SK-N-SH treated with all-trans-retinoic acid at 6 μM for 48 hours (cell line): ENCODE data around the gene SERHL2.
"Not testable (repeated sequence)": the region's sequence is repeated elsewhere in the genome, so short reads cannot be mapped to it uniquely, and the experiment has no call there.

Experiments
- ATAC-seq: fragments of 200-7000 bp; cut with Tn5 transposase; 3 replicates; pipeline ENCODE4 v1.9.1; 2020; ENCODE audit warnings: mild to moderate bottlenecking, moderate library complexity
- ARNTL ChIP-seq: fragments of 450-650 bp; formaldehyde crosslinking; IDR thresholded peaks from 2 replicates; pipeline ENCODE4 v1.5.0; 2020; ENCODE audit warnings: low read depth, mild to moderate bottlenecking, moderate library complexity, borderline replicate concordance
- BACH2 ChIP-seq: fragments of 250-450 bp; sonication (Bioruptor Pico); IDR thresholded peaks from 2 replicates; pipeline ENCODE4 v1.9.0; 2021; ENCODE audit warnings: mild to moderate bottlenecking, borderline replicate concordance
- CSDC2 ChIP-seq: fragments of 250-450 bp; sonication (Bioruptor Pico); IDR thresholded peaks from 2 replicates; pipeline ENCODE4 v1.5.0; 2020; ENCODE audit warnings: mild to moderate bottlenecking, moderate library complexity
- ESRRG ChIP-seq: fragments of 250-450 bp; sonication (Bioruptor Pico); IDR thresholded peaks from 2 replicates; pipeline ENCODE4 v1.6.1; 2021; ENCODE audit warnings: mild to moderate bottlenecking
- GLIS3 ChIP-seq: fragments of 250-450 bp; sonication (Bioruptor Pico); IDR thresholded peaks from 2 replicates; pipeline ENCODE4 v1.5.0; 2020; ENCODE audit warnings: mild to moderate bottlenecking, moderate library complexity
- OSR1 ChIP-seq: fragments of 250-450 bp; sonication (Bioruptor Pico); IDR thresholded peaks from 2 replicates; pipeline ENCODE4 v1.8.0; 2022; ENCODE audit warnings: moderate library complexity, mild to moderate bottlenecking, inconsistent platforms
- PPARA ChIP-seq: fragments of 250-450 bp; sonication (Bioruptor Pico); IDR thresholded peaks from 2 replicates; pipeline ENCODE4 v1.5.0; 2020; ENCODE audit warnings: mild to moderate bottlenecking, borderline replicate concordance
- RARB ChIP-seq: fragments of 250-450 bp; sonication (Bioruptor Pico); IDR thresholded peaks from 2 replicates; pipeline ENCODE4 v1.8.0; 2021; ENCODE audit warnings: mild to moderate bottlenecking, moderate library complexity
- SNAI2 ChIP-seq: fragments of 250-450 bp; sonication (Bioruptor Pico); IDR thresholded peaks from 2 replicates; pipeline ENCODE4 v1.5.0; 2020; ENCODE audit warnings: mild to moderate bottlenecking, moderate library complexity
- TOX ChIP-seq: fragments of 250-450 bp; sonication (Bioruptor Pico); IDR thresholded peaks from 2 replicates; pipeline ENCODE4 v1.8.0; 2021; ENCODE audit warnings: mild to moderate bottlenecking, moderate library complexity, borderline replicate concordance
- ZC3H10 ChIP-seq: fragments of 250-450 bp; sonication (Bioruptor Pico); IDR thresholded peaks from 2 replicates; pipeline ENCODE4 v1.5.1; 2021; ENCODE audit warnings: mild to moderate bottlenecking, moderate library complexity
- ZFP3 ChIP-seq: fragments of 250-450 bp; sonication (Bioruptor Pico); IDR thresholded peaks from 2 replicates; pipeline ENCODE4 v1.5.0; 2020; ENCODE audit warnings: mild to moderate bottlenecking, moderate library complexity
- ZFP30 ChIP-seq: fragments of 450-650 bp; formaldehyde crosslinking; IDR thresholded peaks from 2 replicates; pipeline ENCODE4 v1.5.0; 2022; ENCODE audit warnings: mild to moderate bottlenecking, moderate library complexity
- ZNF565 ChIP-seq: fragments of 450-650 bp; formaldehyde crosslinking; conservative IDR thresholded peaks from 2 replicates; pipeline ENCODE4 v1.5.0; 2020; ENCODE audit warnings: low read depth, mild to moderate bottlenecking, moderate library complexity
- ZNF8 ChIP-seq: fragments of 450-650 bp; formaldehyde crosslinking; IDR thresholded peaks from 2 replicates; pipeline ENCODE4 v1.5.0; 2020; ENCODE audit warnings: mild to moderate bottlenecking, moderate library complexity
- TF ChIP-seq, protein P1 (sequence below): fragments of 250-450 bp; sonication (Bioruptor Pico); IDR thresholded peaks from 2 replicates; pipeline ENCODE4 v1.5.0; 2020; ENCODE audit warnings: mild to moderate bottlenecking, moderate library complexity
- TF ChIP-seq, protein P2 (sequence below): fragments of 250-450 bp; sonication (Bioruptor Pico); IDR thresholded peaks from 2 replicates; pipeline ENCODE4 v1.8.0; 2020; ENCODE audit warnings: mild to moderate bottlenecking, moderate library complexity, borderline replicate concordance
- TF ChIP-seq, protein P3 (sequence below): fragments of 250-450 bp; sonication (Bioruptor Pico); IDR thresholded peaks from 2 replicates; pipeline ENCODE4 v1.8.0; 2021; ENCODE audit warnings: low read depth, mild to moderate bottlenecking, moderate library complexity, borderline replicate concordance

Gene SERHL2

DNA sequence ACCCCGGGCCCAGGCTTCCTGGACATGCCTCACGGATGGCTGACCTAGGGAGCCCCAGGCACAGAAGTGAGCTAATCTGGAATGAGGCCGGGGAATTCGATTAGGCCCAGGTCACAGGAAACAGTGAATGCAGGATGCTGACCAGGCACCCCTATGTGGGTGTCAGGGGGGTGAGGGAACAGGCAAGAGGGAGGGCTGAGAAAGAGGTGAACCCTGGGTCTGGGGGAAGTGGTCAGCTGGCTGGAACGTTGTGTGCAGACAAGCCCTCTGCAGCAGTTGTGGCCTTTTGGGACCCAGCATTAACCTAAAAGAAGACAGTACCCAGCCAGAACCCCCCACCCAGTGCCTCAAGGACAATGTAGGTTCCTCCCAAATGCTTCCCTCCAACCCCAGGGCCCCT lies 8.1 kb downstream of the SERHL2 start:
- no peak for ATAC-seq
- no peak for TF ChIP-seq ZNF8 (CRISPR knock-in tag)

DNA sequence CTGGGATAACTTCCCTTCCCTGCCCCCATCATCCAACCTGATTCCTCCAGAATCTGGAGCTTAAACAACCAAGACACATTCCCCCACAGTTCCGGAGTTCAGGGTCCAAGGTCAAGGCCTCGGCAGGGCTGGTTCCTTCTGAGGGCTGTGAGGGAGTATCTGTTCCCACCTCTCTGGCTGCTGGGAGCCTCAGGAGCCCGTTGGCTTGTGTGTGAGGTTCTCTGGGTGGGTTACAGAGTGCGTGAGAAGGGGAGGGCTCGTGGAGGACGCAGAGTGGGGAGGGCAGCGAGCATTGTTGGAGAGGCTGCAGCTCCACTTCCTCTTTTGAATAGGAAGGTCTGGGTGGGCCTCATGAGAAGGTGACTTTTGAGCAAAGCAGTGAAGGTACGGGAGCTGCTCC lies 8.5 kb downstream of the SERHL2 start:
- ATAC-seq: no peak
- TF ChIP-seq, protein P1, sequence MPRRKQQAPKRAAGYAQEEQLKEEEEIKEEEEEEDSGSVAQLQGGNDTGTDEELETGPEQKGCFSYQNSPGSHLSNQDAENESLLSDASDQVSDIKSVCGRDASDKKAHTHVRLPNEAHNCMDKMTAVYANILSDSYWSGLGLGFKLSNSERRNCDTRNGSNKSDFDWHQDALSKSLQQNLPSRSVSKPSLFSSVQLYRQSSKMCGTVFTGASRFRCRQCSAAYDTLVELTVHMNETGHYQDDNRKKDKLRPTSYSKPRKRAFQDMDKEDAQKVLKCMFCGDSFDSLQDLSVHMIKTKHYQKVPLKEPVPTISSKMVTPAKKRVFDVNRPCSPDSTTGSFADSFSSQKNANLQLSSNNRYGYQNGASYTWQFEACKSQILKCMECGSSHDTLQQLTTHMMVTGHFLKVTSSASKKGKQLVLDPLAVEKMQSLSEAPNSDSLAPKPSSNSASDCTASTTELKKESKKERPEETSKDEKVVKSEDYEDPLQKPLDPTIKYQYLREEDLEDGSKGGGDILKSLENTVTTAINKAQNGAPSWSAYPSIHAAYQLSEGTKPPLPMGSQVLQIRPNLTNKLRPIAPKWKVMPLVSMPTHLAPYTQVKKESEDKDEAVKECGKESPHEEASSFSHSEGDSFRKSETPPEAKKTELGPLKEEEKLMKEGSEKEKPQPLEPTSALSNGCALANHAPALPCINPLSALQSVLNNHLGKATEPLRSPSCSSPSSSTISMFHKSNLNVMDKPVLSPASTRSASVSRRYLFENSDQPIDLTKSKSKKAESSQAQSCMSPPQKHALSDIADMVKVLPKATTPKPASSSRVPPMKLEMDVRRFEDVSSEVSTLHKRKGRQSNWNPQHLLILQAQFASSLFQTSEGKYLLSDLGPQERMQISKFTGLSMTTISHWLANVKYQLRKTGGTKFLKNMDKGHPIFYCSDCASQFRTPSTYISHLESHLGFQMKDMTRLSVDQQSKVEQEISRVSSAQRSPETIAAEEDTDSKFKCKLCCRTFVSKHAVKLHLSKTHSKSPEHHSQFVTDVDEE (CRISPR knock-in tag): no peak
- TF ChIP-seq ZC3H10 (CRISPR knock-in tag): no peak
- TF ChIP-seq, protein P2, sequence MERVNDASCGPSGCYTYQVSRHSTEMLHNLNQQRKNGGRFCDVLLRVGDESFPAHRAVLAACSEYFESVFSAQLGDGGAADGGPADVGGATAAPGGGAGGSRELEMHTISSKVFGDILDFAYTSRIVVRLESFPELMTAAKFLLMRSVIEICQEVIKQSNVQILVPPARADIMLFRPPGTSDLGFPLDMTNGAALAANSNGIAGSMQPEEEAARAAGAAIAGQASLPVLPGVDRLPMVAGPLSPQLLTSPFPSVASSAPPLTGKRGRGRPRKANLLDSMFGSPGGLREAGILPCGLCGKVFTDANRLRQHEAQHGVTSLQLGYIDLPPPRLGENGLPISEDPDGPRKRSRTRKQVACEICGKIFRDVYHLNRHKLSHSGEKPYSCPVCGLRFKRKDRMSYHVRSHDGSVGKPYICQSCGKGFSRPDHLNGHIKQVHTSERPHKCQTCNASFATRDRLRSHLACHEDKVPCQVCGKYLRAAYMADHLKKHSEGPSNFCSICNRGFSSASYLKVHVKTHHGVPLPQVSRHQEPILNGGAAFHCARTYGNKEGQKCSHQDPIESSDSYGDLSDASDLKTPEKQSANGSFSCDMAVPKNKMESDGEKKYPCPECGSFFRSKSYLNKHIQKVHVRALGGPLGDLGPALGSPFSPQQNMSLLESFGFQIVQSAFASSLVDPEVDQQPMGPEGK (CRISPR knock-in tag): no peak
- no peak for TF ChIP-seq ESRRG (CRISPR knock-in tag)
- no peak for TF ChIP-seq SNAI2
- no peak for TF ChIP-seq TOX (CRISPR knock-in tag)
- no peak for TF ChIP-seq RARB
- TF ChIP-seq PPARA (CRISPR knock-in tag): no peak
- no peak for TF ChIP-seq CSDC2
- no peak for TF ChIP-seq ARNTL (CRISPR knock-in tag)
- TF ChIP-seq, protein P3, sequence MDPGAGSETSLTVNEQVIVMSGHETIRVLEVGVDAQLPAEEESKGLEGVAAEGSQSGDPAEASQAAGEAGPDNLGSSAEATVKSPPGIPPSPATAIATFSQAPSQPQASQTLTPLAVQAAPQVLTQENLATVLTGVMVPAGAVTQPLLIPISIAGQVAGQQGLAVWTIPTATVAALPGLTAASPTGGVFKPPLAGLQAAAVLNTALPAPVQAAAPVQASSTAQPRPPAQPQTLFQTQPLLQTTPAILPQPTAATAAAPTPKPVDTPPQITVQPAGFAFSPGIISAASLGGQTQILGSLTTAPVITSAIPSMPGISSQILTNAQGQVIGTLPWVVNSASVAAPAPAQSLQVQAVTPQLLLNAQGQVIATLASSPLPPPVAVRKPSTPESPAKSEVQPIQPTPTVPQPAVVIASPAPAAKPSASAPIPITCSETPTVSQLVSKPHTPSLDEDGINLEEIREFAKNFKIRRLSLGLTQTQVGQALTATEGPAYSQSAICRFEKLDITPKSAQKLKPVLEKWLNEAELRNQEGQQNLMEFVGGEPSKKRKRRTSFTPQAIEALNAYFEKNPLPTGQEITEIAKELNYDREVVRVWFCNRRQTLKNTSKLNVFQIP (CRISPR knock-in tag): no peak
- TF ChIP-seq BACH2 (CRISPR knock-in tag): no peak
- TF ChIP-seq GLIS3 (CRISPR knock-in tag): no peak
- no peak for TF ChIP-seq ZFP30 (CRISPR knock-in tag)
- no peak for TF ChIP-seq ZNF565 (CRISPR knock-in tag)

DNA sequence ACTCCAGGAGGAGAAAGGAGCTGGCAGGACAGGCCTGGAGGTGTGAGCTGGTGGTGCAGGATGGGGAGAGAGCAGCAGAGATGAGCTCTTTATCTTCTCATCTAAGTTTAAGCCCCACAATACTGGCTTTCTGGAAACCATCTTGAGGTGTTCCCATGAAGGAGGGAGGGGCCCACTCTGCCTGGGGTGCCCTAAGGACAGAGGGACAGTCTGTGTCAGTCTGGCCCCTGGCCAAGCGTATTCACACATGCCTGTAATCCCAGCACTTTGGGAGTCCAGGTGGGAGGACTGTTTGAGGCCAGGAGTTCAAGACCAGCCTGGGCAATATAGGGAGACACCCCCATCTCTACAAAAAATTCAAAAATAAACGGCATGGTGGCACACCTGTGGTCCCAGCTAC lies 8.9 kb downstream of the SERHL2 start:
- ATAC-seq: no peak
- TF ChIP-seq, protein P2 (CRISPR knock-in tag): no peak
- TF ChIP-seq GLIS3 (CRISPR knock-in tag) (no peak), PPARA (CRISPR knock-in tag) (no peak), OSR1 (CRISPR knock-in tag) (no peak), ZFP3 (CRISPR knock-in tag) (no peak), CSDC2 (no peak)
- TF ChIP-seq, protein P3 (CRISPR knock-in tag): no peak

DNA sequence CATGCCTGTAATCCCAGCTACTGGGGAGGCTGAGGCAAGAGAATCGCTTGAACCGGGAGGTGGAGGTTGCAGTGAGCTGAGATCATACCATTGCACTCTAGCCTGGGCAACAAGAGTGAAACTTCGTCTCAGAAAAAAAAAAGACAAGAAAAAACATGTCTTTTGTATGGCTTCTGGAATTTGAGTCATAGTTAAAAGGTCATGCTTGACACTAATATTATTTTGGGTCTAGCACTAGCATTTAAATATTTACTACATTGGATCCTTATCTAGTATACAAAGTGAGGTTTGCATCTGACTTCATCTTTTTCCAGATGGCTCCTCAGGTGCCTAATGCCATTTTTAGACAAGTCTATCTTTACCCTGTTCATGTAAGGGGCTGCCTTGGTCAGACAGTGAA lies 10.2 kb downstream of the SERHL2 start:
- ATAC-seq: not testable (repeated sequence)
